ENCODE measurements around the gene MXI1.

DNA sequence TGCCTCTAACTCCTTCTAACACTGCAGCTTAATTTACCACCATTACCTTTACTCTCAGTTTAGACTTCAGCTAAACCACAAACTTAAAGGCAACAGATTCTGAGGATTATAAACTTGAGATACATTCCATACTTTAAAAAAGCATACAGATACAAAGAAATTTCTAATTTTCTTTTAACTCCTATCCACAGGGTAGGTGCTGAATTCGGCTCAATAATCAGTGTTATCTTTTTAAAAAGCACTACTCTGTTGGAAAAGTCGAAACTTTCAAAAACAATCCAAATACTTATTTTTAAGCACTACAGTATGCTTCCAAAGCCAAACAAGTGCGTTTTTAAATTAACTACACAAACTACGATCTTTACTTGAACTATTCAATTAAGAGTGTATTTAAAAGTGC, 96.3 kb downstream of the MXI1 start:
- TF ChIP-seq CTCF (IDR thresholded peaks at IDR 0.05) (no peak), POLR2A (IDR thresholded peaks at IDR 0.05) (no peak)
